Measurements from ENCODE around the gene KLHDC10.

DNA sequence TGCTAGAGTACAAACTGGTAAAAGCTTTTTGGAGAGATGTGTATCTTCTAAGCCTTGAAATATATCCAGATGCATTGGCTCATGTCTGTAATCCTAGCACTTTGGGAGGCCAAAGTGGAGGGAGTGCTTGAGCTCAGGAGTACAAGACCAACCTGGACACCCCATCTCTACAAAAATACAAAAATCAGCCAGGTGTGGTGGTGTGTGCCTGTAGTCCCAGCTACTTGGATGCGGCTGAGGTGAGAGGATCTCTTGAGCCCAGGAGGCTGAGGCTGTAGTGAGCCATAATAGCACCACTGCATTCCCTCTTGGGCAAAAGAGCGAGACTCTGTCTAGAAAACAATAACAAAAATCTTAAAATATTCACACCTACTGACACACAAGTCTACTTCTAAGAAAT lies 109.3 kb downstream of the KLHDC10 start:
- TF ChIP-seq, protein P1, sequence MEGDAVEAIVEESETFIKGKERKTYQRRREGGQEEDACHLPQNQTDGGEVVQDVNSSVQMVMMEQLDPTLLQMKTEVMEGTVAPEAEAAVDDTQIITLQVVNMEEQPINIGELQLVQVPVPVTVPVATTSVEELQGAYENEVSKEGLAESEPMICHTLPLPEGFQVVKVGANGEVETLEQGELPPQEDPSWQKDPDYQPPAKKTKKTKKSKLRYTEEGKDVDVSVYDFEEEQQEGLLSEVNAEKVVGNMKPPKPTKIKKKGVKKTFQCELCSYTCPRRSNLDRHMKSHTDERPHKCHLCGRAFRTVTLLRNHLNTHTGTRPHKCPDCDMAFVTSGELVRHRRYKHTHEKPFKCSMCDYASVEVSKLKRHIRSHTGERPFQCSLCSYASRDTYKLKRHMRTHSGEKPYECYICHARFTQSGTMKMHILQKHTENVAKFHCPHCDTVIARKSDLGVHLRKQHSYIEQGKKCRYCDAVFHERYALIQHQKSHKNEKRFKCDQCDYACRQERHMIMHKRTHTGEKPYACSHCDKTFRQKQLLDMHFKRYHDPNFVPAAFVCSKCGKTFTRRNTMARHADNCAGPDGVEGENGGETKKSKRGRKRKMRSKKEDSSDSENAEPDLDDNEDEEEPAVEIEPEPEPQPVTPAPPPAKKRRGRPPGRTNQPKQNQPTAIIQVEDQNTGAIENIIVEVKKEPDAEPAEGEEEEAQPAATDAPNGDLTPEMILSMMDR (IDR thresholded peaks at IDR 0.05): no peak
- TF ChIP-seq EZH2 (IDR thresholded peaks at IDR 0.05; ENCODE audit: borderline replicate concordance, insufficient read depth, low read depth, low read length, poor library complexity, severe bottlenecking): no peak

Measured in B cell (primary cell).